Hepatic stellate cell (primary cell): ENCODE measurements around the gene ANKFY1.

ENCODE experiments used
- DNase-seq: peaks from one replicate; pipeline ENCODE4 v3.0.0; 2011; ENCODE audit warnings: low spot score

Gene ANKFY1

DNA sequence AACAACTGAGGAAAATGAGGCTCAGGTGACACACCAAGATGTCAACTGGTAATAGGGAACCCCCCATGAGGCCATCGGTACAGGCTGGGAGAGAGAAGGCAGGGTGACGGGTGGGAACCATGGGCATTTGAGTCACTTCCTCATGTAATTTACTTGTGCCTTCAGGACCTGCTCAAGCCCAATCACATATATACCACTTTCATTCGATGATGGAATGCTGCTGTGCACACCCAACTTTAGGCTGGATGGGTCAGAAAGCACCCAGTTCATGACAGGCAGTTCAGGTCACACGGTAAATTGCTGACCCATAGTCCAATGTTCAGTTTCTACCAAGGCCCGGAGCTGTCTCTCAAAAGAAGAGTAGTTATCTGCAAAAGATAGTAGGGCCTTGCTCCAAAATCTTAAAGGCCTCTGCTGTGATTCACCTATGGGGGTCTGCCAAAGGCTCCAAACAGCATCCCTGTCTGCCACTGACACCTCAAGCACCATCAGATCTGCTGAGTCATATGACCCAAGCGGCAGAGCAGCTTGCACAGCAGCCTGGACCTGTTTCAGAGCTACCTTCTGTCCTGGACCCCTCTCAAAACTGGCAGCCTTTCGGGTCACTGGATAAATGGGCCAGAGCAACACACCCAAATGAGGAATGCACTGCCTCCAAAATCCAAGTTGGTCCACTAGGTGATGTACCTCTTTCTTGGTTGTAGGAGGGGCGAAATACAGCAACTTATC, 145.6 kb downstream of the ANKFY1 start:
- no peak for DNase-seq

DNA sequence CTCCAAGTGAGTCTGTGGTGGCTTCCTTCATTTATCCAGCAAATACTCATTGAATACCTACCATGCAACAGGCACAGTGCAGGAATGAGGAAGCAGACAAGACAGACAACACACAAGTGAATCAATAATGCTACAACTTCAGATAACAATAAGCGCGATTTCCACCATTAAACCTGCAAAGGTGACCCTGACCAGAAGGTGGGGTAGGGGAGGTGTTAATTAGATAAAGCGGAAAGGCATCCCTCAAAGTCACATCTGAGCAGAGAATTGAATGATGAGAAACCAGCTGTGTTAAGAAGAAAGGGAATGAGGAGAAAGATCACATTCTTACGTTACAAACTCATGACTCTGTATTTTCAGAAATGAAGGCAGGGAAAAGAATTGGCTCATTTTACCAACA, 147.3 kb downstream of the ANKFY1 start:
- no peak for DNase-seq
